Esophagus muscularis mucosa (tissue), 4 donors: ENCODE measurements around the gene SGK1.

Source experiments
- EP300 ChIP-seq: sonication (generic); formaldehyde crosslinking; IDR thresholded peaks from one replicate; pipeline ENCODE4 v1.6.1; 2017; ENCODE audit warnings: antibody characterized with exemption
- POLR2A ChIP-seq: fragments of 450-650 bp; IDR thresholded peaks from one replicate; pipeline ENCODE4 v1.6.1; 2017; ENCODE audit warnings: antibody characterized with exemption, moderate library complexity, mild to moderate bottlenecking, low read depth
- TF ChIP-seq, protein P1 (sequence below), 3 experiments: fragments of 200-600 bp in 2 of 3; fragments of 450-650 bp in 1 of 3; sonication (generic) in 2 of 3; IDR thresholded peaks; one replicate each; pipeline ENCODE4 v1.5.1; 2017 to 2019; ENCODE audit warnings: antibody characterized with exemption in 3 of 3, mild to moderate bottlenecking in 2 of 3, moderate library complexity in 1 of 3

DNA sequence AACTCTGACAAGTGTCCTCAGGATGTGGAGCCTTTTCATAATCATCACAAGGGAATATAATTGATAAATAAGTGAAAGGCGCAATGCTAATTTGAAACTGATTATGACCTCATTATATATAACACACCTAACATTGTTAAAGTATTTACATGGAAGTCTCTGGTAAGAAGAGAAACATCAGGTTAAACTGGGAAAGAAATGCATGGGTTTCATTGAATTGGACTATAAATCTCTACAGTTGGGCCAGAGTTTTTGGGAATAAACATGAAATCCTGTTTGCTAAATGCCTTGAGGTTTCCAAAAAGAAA is 1.0 kb upstream of the SGK1 start:
- TF ChIP-seq POLR2A (no peak), EP300 (no peak)
- TF ChIP-seq, protein P1, sequence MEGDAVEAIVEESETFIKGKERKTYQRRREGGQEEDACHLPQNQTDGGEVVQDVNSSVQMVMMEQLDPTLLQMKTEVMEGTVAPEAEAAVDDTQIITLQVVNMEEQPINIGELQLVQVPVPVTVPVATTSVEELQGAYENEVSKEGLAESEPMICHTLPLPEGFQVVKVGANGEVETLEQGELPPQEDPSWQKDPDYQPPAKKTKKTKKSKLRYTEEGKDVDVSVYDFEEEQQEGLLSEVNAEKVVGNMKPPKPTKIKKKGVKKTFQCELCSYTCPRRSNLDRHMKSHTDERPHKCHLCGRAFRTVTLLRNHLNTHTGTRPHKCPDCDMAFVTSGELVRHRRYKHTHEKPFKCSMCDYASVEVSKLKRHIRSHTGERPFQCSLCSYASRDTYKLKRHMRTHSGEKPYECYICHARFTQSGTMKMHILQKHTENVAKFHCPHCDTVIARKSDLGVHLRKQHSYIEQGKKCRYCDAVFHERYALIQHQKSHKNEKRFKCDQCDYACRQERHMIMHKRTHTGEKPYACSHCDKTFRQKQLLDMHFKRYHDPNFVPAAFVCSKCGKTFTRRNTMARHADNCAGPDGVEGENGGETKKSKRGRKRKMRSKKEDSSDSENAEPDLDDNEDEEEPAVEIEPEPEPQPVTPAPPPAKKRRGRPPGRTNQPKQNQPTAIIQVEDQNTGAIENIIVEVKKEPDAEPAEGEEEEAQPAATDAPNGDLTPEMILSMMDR (IDR thresholded peaks at IDR 0.05) = no peak
